ENCODE measurements around the gene WFDC10B. TPM values are rescaled to one million over a fixed set of nuclear protein-coding genes. Genes with fewer than 3 reads are reported as not detected.

Gene WFDC10B
- total RNA-seq = not detected
- not detected for polyA plus RNA-seq
- long read RNA-seq, donor 1 = 0 reads
- long read RNA-seq, donor 2 = 0 reads
- long read RNA-seq, donor 3 = 0 reads

- 65 to 87% (median 79%) methylated on average over 1 of the region's 1 CpG for WGBS, 4 donors
- H3K27me3 ChIP-seq = no peaks in the 10 kb centered on the region
- H3K27ac ChIP-seq = no peak within 1 kb of the TSS
- no peak for TF ChIP-seq CTCF (IDR thresholded peaks at IDR 0.05)
- TF ChIP-seq POLR2A (IDR thresholded peaks at IDR 0.05) = no peak
- ATAC-seq (no peak), DNase-seq (no peak)
- H3K36me3 ChIP-seq = no peaks in the 10 kb centered on the region
- no peak within 1 kb of the TSS for H3K4me3 ChIP-seq
- H3K4me1 ChIP-seq = no peaks in the 10 kb centered on the region
- H3K9me3 ChIP-seq = no peaks in the 10 kb centered on the region
- intact Hi-C loops (cut with DNase I) = no loop called here
Measured at GRCh38 chr20:45704969-45705637, at the start of gene WFDC10B. WFDC10B (minus strand) TSS chr20:45705019; CDS start chr20:45685992, 19,027 bp downstream.

GRCh38 chr20:45752746-45753145 is 47.9 kb upstream of the WFDC10B start:
- DNase-seq = no peak
- Histone ChIP-seq H3K4me1 (no peaks in the 10 kb centered on the region), H3K27me3 (peaks cover 0 to 8% (median 0%) of the 10 kb centered on the region in 9 donors), H3K27ac (no peak overlapping the region), H3K9me3 (peaks cover 0 to 11% (median 0%) of the 10 kb centered on the region in 12 donors), H3K36me3 (no peaks in the 10 kb centered on the region), H3K4me3 (no peak overlapping the region)
- ATAC-seq = no peak
- TF ChIP-seq CTCF (IDR thresholded peaks at IDR 0.05) = no peak
- no peak for TF ChIP-seq POLR2A (IDR thresholded peaks at IDR 0.05)
- intact Hi-C loops (cut with DNase I) = loop anchor here in 2 of 10 donors (10.0 kb wide), 2 partner anchors 278 to 288 kb away; partner anchors contain the start of gene WFDC2 (in 1 of the 2)
- WGBS, 4 donors = 80 to 92% (median 87%) methylated on average over 3 of the region's 3 CpGs

- 68 to 90% (median 89%) methylated on average over 1 of the region's 1 CpG for WGBS, 4 donors
- TF ChIP-seq CTCF (IDR thresholded peaks at IDR 0.05) (no peak), POLR2A (IDR thresholded peaks at IDR 0.05) (no peak)
- intact Hi-C loops (cut with DNase I) = loop anchor here in 2 of 10 donors (10.0 kb wide), 2 partner anchors 277 to 287 kb away; partner anchors contain the start of gene WFDC2 (in 1 of the 2)
Measured at GRCh38 chr20:45751721-45752120, 46.9 kb upstream of the WFDC10B start.

DNA sequence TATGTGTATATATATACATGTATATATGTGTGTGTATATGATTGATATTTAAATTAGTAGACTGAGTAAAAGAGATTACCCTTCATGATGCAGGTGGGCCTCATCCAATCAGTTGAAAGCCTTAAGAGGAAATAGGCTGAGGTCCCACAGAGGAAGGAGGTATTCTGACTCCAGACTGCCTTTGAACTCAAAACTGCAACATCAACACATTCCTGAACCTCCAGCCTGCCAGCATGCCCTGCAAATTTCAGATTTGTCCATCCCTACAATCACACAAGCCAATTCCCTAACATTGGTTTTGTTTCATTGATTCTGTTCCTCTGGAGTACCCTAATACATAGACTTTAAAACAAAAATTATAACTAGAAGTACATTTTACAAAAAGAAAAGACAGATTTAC is 40.2 kb upstream of the WFDC10B start:
- peaks cover 0 to 5% (median 0%) of the 10 kb centered on the region in 9 donors for H3K27me3 ChIP-seq
- TF ChIP-seq CTCF (IDR thresholded peaks at IDR 0.05) (no peak), POLR2A (IDR thresholded peaks at IDR 0.05) (no peak)
- H3K4me1 ChIP-seq = no peaks in the 10 kb centered on the region
- no peaks in the 10 kb centered on the region for H3K36me3 ChIP-seq
- no peak overlapping the region for H3K4me3 ChIP-seq
- intact Hi-C loops (cut with DNase I) = no loop called here
- DNase-seq = no peak
- ATAC-seq = no peak
- H3K27ac ChIP-seq = no peak overlapping the region
- no peaks in the 10 kb centered on the region for H3K9me3 ChIP-seq

More at GRCh38 chr20:45751721-45752120, 46.9 kb upstream of the WFDC10B start:
- Histone ChIP-seq H3K36me3 (no peaks in the 10 kb centered on the region), H3K9me3 (peaks cover 0 to 11% (median 0%) of the 10 kb centered on the region in 12 donors), H3K27ac (no peak overlapping the region), H3K4me3 (no peak overlapping the region), H3K4me1 (no peaks in the 10 kb centered on the region), H3K27me3 (peaks cover 0 to 8% (median 0%) of the 10 kb centered on the region in 9 donors)
- DNase-seq (no peak), ATAC-seq (no peak)

Data from heart left ventricle (tissue), 16 donors.